DMS53 (cell line): ENCODE results near the gene JADE3.
"Not testable (repeated sequence)": the region's sequence is repeated elsewhere in the genome, so short reads cannot be mapped to it uniquely, and the experiment has no call there.

Source experiments
- DNase-seq: peaks from one replicate; lab custom pipeline; 2025; lab: John Stamatoyannopoulos, UW

JADE3 gene

GRCh38 chrX:46935295-46935694 lies 23.1 kb downstream of the JADE3 start:
- no peak for DNase-seq

GRCh38 chrX:46938589-46938988 lies 26.4 kb downstream of the JADE3 start:
- DNase-seq, result no peak

- no peak for DNase-seq
Observed at GRCh38 chrX:46941341-46941740, 29.1 kb downstream of the JADE3 start.

DNA sequence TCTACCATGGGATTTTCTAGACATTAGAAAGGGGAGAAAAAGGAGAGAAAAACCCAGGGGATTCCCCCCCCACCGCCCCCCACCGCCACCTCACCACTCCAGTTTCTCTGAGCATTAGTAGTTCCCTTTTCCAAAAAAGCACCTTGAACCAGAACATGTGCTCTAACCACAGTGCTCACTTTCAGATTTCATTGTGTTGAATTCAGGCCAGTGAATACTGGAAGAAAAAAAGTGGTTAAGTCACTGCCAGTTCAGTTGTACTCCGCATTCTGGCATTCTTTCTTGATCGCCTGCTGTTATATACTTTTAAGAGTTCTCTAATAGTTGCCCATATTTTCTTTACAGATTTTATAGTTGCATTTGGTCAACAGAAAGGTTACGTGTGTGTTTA lies 40.9 kb downstream of the JADE3 start:
- no peak for DNase-seq

- no peak for DNase-seq
Observed at GRCh38 chrX:46953597-46953996, 41.4 kb downstream of the JADE3 start.

DNA sequence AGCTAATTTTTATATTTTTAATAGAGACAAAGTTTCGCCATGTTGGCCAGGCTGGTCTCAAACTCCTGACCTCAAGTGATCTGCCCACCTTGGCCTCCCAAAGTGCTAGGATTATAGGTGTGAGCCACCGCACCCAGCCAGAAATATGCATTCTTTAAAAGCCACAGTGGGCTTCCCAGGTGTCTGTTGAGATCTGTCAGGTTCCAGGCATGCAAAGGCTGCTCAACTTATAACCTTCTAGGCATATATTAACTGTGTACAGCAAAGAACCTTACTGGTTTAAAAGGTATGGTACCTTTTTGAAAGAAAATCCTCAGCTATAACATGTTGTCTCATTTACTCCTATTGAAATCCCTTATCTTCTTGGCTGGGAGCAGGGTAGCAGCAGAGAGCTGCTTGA lies 42.5 kb downstream of the JADE3 start:
- no peak for DNase-seq

DNA sequence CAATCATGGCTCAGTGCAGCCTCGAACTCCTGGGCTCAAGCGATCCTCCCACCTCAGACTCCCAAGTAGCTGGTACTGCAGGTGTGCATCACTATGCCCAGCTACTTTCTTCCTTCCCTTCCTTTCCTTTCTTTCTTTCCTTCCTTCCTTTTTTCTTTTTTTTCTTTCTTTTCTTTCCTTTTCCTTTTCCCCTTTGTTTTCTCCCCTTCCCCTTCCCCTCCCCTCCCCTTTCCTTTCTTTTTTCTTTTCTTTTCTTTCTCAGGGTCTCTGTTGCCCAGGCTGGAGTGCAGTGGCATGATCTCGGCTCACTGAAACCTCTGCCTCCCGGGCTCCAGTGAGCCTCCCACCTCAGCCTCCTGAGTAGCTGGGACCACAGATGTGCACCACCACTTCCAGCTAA lies 44.4 kb downstream of the JADE3 start:
- DNase-seq, result not testable (repeated sequence)

- no peak for DNase-seq
Observed at GRCh38 chrX:46957297-46957696, 45.1 kb downstream of the JADE3 start.

DNA sequence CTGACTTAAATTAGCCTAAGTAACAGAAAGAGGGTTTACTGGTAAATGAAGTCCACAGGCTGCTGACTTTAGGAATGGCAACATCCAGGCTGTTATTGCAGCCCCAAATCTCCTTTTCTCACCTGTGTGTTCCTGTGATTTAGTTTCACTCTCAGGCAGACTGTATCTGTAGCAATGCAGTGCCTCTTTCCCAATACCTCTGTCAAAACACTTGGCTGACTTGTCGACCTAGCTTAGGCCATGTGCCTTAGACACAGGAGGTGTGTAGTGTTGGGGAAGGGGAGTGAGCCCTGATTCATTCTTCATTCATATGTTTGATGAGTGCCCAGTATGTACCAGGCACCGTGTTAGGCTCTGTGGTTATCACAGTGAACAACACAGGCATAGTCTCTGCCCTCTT lies 46.9 kb downstream of the JADE3 start:
- no peak for DNase-seq

DNA sequence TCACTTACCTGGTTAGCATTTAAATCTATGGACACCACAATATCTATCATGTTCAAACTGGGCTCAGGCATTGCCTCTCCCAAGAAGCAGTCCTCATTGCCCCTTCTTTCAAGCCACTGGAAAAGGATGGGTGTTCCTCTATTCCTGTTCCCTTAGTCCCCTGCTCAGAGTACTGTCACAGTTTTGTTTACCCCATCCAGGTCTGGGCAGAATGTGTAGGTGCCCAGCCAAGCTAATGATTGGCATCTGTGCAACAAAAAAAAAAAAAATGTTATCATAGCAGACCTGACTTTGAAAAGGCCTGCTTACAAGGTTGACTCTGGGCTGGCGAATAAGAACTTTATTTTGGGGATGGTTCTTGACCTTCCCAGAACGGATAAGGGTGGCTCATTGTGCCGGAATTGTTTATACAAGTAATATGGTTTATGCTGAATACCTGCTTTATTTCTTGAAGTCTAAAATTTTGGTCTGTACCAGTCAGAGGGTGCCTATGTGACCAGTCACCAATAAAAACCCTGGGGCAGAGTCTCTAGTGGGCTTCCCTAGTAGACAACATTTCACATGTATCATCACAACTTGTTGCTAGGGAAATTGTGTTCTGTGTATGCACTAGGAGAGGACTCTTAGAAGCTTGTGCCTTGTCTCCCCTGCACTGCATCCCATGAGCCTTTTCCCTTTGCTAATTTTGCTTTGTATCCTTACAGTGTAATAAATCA lies 47.9 kb downstream of the JADE3 start:
- no peak for DNase-seq

DNA sequence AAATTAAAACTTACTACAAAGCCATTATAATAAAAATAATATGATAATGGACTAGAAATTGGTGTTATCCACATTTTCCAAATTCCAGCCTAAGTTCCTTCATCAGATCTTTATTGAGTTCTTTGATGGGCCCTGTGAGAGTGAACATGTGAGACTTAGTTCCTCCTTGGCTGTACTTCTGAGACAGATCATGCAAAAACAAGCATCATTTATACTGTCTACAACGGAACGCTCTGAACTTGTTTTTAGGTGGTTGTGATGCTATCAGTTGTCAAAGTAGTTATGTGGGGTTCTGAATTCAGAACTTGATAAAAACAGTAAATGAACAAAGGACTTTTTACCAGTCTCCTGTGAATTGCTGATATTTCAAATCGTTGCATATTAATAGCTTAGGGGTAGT lies 48.9 kb downstream of the JADE3 start:
- no peak for DNase-seq

GRCh38 chrX:46961574-46962283 lies 49.5 kb downstream of the JADE3 start:
- DNase-seq, result no peak

GRCh38 chrX:46965125-46965758 lies 53.0 kb downstream of the JADE3 start:
- no peak for DNase-seq

DNA sequence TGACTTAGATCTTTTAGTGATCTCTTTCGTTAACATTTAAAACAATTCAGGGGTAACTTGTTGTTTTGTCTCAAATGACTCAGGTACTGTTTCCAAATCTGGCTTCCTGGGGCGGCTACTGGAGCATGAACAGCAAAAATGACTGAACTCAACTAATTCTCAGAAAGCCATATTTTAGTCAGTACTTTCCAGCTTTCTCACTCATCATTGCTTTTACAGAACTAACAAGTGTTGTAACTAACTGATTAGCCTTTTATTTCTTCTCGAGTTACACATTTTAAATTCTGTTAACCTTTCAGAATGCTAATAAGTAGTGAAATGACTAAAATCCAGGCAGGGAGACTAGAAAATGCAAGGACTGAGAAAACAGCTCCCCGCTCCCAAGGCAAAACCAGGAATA lies 55.3 kb downstream of the JADE3 start:
- no peak for DNase-seq

- DNase-seq, result not testable (repeated sequence)
Observed at GRCh38 chrX:46977046-46977445, 64.8 kb downstream of the JADE3 start.

DNA sequence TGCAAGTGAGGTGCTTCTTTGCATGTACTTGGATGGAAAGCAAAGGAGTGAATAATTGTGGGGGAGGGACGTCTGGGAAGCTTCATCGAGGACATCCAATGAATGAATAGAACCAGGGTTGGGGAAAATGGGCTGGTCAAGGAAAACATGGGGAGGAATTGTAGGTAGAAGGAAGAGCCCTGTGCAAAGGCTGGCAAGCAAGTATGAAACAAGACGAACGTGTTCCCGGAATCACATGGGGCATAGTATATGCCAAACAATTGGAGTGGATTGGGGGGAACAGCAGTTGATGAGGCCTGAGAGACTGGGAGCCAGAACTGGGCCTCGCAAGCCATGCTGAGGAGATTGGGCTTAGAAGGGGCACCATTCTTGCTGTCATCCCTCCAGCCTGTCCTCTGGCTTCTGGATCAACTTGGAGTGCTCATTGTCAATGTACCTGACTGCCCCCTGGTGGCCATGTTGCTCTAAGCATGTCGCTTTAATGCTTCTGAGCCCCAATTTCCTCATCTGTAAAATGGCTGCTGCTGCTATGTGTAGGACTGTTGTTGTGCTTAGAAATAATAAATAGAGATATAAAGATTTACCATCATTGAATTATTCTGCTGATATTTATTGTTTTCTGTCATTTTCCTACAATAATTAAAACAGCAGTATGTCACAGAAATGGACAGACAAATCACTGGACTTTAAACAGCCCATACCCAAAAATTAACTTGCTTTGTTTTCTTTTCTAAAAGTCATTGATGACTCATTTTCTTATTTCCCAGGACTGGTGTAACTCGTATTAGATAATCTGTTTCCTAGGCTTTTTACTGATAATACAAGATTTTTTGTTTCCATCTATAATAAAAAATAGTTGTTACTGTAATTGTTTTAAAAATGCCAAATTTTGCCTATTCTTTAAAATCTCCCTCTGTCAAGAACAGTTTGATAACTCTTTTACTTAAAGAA lies 66.4 kb downstream of the JADE3 start:
- DNase-seq, result peak; percentile 87

- DNase-seq, result no peak
Observed at GRCh38 chrX:46984705-46985104, 72.5 kb downstream of the JADE3 start.

GRCh38 chrX:46989548-46989947 lies 77.3 kb downstream of the JADE3 start:
- DNase-seq, result no peak

- DNase-seq, result no peak
Observed at GRCh38 chrX:46991664-46992063, 79.4 kb downstream of the JADE3 start.

DNA sequence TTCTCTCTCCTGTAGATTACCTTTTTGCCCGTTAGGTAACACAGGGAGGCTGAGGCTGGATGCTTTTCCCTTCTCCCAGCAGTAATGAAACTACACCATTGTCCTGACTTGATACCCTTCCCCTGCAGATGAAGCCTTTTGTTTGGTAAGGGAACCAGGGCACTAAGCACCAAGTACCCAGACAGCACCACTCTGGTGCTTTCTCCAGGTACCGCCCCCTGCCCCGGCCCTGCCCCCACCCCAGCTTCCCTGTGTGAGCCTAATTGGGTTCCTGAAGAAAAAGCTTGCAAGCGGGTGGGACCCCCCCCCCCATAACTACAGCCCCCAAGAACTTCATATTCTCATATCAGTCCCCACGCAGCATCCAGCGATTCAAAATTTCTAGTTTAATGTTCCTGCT lies 79.8 kb downstream of the JADE3 start:
- no peak for DNase-seq

DNA sequence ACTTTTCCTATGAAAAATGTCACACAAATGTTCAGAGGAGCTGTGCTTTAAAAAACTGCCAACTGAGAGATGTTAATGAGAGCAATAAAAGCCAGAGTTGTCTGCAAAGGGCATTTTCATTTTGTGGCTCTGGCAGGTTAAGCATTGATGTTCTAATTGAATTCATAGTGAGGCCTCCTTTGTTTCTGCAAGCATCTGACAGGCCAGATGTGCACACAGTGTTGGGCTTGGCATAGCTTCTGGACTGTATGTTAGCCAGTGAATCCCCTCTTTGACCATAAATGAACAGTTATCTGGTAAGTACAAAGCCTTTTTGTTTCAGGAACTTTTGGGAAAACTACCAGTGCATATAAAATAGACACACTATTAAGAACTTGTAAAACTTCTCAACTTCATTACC lies 81.9 kb downstream of the JADE3 start:
- DNase-seq, result no peak

- no peak for DNase-seq
Observed at GRCh38 chrX:47012131-47012530, 99.9 kb downstream of the JADE3 start.
